Omental fat pad (tissue), 4 donors: ENCODE data around the gene PLPPR3. TPM values are rescaled to one million over a fixed set of nuclear protein-coding genes. Genes with fewer than 3 reads are reported as not detected.
"Not testable (repeated sequence)": the region's sequence is repeated elsewhere in the genome, so short reads cannot be mapped to it uniquely, and the experiment has no call there.

Experiments used
- ATAC-seq: fragments of 150-250 bp; one replicate; pipeline ENCODE4 v1.9.1; 2016; ENCODE audit warnings: mild to moderate bottlenecking, moderate library complexity; ENCODE audit not compliant: low FRiP score
- DNase-seq: peaks from one replicate; pipeline ENCODE4 v3.0.0-alpha.2; 2019; ENCODE audit warnings: low spot score
- CTCF ChIP-seq, 3 donors: fragments of 450-650 bp; IDR thresholded peaks; one replicate each; pipeline ENCODE4 v1.5.1; 2016 to 2017; ENCODE audit warnings: antibody characterized with exemption in 3 of 3, mild to moderate bottlenecking in 3 of 3, moderate library complexity in 2 of 3
- total RNA-seq, 4 donors: library from RNA; depleted of rRNA; stranded (reverse); fragments of >200 nt; gene quantifications; one replicate each; pipeline ENCODE4 v1.1.0, GENCODE V29; 2016

PLPPR3 gene
- total RNA-seq, 4 donors from 2014 or later = not detected

- no peak for TF ChIP-seq CTCF (IDR thresholded peaks at IDR 0.05)
- no peak for DNase-seq
- no peak for ATAC-seq
Measured at GRCh38 chr19:843836-844545, 22.2 kb upstream of the PLPPR3 start.

DNA sequence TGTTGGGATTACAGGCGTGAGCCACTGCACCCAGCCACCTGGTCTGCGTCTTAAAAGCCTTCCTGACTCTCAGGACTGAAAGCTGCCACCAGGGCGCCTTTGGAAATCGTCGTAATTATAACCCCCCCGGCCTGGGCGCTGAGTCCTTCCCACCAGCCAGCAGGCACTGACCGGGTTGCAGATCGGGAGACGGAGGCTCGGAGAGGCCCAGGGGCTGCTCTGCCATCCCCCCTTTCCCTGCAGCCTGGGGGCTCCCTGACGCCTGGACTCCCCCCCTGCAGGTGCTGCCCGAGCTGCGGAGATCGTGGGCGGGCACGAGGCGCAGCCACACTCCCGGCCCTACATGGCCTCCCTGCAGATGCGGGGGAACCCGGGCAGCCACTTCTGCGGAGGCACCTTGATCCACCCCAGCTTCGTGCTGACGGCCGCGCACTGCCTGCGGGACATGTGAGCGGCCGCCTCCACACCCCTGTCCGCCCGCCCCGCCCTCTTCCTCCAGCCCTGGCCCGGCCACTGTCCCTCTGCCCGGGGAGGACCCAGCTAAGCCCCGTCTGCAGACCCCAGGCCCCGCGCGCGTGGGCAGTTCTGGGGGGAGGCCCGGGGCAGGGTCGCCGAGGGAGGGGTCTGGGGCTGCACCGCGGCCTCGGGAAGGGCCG is 21.6 kb upstream of the PLPPR3 start:
- peak; percentile 10 for ATAC-seq
- no peak for DNase-seq
- TF ChIP-seq CTCF (IDR thresholded peaks at IDR 0.05) = no peak

DNA sequence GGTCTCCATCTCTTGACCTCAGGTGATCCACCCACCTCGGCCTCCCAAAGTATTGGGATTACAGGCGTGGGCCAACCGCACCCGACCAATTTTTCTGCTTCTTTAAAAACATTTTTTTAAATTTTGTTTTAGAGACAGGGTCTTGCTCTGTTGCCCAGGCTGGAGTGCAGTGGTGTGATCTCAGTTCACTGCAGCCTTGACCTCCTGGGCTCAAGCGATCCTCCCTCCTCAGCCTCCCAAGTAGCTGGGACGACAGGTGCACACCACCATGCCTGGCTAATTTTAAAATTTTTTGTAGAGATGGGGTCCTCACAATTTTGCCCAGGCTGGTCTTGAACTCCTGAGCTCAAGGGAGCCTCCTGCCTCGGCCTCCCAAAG is 21.0 kb upstream of the PLPPR3 start:
- not testable (repeated sequence) for DNase-seq, ATAC-seq

DNA sequence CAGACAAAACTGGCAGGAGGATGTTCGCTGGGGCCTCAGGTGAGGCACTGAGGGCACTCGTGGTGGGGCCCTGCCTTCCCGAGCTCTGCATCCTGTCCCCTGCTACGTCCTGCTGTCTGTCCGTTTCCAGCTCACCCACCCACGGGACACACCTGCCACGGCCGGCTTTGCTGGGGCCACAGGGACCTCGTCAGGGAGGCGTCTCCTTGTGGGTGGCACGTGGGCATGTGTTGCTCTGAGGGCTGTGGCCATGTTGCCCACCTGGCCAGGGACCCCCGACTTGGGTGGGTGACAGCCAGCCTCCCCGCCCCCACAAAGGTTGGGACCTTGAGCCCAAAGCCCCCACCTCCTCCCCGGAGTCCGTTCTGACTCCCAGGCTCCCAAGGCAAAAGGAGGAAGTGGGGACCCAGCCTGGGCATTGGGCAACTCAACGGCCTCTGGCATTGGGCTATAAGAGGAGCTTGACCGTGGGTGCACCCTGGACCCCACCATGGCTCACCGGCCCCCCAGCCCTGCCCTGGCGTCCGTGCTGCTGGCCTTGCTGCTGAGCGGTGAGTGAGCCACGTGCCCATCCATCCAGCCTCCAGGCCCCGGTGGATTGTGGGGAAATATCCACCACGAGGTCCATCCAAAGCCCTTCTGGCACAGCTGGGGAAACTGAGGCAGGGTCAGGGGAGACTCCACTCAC is 18.9 kb upstream of the PLPPR3 start, which contains the start of gene PRTN3:
TSS of gene PRTN3 (plus strand) at position 481 of the 688 bp plus-strand sequence. CDS start at position 491, 10 bp downstream.
- no peak for TF ChIP-seq CTCF (IDR thresholded peaks at IDR 0.05)
- ATAC-seq (no peak), DNase-seq (no peak)

DNA sequence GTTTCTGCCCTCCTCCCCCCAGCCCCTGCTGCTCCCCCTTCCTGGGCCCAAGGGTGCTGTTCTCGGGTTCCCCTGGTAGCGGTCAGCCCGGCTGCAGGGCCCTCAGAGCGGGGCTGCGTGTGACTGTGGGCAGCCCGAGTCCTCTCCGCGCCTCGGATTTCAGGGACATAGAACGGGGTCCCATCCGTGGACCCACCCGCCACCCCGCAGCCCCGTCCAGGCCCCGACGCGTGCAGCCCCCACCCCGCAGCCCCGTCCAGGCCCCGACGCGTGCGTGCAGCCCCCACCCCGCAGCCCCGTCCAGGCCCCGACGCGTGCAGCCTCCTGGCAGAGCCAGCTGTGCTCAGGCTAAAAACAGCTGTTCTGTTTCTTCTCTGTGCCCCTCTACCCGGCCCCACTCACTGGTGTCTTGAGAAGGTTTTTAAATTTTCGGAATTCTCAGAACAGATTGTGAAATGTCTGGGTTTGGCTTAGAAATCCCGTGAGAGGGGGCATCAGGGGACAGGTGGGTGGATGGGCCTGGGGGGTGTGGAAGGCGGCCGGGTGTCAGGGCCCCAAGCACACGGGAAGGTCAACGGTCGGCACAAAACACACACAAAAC is 13.6 kb upstream of the PLPPR3 start:
- no peak for TF ChIP-seq CTCF (IDR thresholded peaks at IDR 0.05)
- ATAC-seq (no peak), DNase-seq (no peak)

- TF ChIP-seq CTCF (IDR thresholded peaks at IDR 0.05) = no peak
- DNase-seq (no peak), ATAC-seq (no peak)
Measured at GRCh38 chr19:834216-834615, 12.5 kb upstream of the PLPPR3 start.
